GM21529 (cell line): ENCODE results near the gene PCDHGC5.

Experiments used
- ATAC-seq: cut with Tn5 transposase; IDR thresholded peaks from one replicate; pipeline ENCODE4 v1.9.1; 2021; ENCODE audit not compliant: unreplicated experiment

The PCDHGC5 gene

DNA sequence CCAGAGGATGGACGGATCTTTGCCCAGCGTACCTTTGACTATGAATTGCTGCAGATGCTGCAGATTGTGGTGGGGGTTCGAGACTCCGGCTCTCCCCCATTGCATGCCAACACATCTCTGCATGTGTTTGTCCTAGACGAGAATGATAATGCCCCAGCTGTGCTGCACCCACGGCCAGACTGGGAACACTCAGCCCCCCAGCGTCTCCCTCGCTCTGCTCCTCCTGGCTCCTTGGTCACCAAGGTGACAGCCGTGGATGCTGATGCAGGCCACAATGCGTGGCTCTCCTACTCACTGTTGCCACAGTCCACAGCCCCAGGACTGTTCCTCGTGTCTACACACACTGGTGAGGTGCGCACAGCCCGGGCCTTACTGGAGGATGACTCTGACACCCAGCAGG lies 1.9 kb downstream of the PCDHGC5 start:
- ATAC-seq = no peak

DNA sequence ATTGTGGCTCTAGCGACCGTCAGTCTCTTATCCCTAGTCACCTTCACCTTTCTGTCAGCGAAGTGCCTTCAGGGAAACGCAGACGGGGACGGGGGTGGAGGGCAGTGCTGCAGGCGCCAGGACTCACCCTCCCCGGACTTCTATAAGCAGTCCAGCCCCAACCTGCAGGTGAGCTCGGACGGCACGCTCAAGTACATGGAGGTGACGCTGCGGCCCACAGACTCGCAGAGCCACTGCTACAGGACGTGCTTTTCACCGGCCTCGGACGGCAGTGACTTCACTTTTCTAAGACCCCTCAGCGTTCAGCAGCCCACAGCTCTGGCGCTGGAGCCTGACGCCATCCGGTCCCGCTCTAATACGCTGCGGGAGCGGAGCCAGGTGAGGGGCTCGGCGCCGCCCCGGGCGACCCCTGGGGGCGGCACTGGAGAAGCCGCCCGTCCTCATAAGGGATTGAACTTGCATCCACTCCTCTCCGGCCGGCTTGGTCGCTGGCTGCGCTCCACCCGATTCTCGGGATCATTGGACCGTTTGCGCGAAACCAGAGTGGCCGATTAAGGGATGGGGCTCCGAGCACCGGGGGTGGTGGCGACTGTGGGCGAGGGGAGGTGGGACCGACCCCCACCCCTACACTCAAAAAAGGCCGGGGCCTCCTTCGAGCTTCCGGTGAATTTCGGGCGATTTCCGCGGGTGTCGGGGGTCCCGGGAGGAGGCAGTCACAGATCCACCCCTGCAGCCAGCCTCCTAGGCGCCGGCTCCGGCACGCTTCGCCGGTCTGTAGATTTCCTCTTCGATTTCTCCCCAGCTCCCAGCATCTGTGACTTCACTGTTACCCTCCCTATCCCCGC lies 2.7 kb downstream of the PCDHGC5 start:
- no peak for ATAC-seq

DNA sequence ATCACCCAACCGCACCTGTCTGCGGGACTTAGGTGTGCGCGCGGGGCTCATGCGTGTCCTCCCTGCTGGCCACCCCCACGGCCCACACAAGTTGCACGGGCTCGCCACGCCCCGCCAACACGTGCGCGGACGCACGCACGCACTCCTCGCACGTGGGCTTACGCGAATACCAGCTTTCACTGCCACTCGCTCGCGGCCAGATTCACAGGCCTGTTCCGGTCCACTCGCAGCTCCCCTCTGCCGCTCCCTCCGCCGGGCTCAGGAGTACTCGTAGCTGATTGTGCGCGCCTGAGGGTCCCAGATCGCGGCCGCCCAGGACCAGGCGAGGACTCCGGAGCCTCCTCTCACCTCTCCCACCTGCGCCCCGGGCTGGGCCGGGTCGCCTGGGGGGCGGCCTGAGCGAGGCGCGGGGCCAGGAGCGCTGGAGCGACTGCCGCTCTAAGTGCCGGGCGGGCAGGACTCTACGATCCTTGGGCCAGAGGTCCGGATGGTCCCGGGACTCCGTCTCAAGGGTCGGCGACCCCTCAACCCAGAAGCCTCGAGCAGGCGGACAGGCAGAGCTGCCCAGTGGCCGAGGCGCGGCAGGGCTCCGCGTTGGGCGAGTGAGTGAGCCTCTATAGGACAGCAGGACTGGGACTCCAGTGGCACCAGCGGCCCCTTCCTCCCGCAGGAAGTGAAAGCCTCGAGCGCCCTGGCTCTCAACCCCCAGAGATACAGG lies 3.4 kb downstream of the PCDHGC5 start:
- no peak for ATAC-seq

DNA sequence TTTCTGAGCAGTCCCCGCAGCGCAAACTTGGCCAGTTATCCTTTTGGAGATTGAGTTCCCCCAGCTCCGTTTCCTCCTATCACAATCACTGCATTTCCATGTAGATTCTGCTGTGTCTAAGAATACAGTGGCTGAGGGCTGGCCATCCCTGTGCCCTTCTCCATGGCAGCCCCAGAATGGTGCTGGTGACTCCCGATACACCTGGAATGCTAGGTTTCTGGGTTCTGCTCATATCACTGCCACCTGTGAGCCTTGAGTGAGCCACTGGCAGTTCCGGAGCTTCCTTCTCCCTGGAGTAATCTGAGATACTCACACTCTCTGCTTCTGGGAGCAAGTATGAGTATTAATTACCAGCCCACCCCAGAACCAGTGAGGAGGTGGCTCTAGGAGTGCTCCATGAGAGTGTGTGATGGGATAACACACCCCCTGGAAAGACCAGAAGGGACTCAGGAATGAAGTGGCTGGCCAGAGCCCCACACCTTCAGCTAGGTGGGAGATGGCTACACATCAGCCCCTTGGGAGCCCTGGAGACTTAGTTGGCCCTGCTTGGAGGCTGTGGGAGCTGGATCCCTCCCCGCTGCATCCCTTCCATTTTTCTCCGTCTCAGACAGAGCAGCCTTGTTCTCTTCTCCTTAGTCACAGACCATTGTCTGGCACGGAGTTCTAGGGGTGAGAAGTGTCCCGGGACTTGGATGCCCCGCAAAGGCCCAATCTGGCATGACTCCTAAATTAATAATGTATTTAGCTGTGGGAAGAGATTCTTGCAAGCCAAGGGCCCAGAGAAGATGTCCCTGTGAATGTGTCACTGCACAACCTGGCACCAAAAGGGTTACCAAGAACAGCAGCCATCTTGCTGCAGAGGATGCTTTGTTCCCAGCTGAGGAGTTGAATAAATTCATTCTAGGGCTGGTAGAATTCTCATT lies 4.9 kb downstream of the PCDHGC5 start:
- ATAC-seq = no peak

DNA sequence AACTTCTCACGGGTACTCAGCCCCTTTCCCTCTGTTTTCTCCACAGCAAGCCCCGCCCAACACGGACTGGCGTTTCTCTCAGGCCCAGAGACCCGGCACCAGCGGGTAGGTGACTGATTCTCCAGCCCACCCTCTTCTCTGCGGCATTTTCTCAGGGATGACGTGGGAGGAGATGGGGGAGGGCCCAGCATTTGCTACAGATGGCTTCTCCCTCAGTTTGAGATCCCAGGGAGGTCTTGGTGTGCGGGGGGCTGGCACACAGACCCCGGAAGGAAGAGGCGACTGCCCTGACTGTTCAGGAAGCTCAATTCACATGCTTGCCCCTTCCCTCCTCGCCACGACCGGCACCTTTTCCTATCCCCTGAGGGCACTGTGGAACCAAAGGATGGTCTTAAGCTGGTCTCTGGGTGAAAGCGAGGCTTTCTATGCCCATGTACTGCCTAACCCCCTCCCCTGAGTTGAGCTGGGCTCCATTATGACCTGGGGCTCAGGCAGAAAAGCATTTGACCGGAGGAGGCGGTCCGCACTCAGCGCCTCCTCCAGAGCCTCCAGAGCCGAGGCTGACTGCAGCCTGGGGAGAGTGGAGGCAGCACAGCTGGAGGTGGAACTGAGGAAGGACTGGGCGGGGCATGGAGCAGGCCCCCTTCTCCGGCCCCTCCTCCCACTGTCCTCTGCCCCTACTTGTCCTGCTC lies 6.0 kb downstream of the PCDHGC5 start:
- ATAC-seq = no peak

DNA sequence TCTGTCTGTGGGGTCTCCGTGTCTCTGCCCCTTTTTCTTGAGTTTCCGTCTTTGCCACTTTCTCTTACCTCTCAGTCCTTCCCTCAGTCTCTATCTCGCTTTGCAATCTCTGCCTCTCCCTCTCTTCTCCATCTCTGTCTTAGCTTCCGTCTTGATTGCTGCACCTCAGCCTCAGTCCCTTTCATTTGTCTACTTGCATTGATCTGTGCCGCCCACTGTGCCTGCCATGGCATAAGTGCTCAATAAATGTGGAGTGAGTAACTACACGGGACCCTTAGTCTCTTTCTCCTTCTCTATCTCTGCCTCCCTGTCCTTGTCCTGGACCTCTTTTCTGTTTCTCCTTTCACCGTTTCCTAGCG lies 6.6 kb downstream of the PCDHGC5 start:
- no peak for ATAC-seq

DNA sequence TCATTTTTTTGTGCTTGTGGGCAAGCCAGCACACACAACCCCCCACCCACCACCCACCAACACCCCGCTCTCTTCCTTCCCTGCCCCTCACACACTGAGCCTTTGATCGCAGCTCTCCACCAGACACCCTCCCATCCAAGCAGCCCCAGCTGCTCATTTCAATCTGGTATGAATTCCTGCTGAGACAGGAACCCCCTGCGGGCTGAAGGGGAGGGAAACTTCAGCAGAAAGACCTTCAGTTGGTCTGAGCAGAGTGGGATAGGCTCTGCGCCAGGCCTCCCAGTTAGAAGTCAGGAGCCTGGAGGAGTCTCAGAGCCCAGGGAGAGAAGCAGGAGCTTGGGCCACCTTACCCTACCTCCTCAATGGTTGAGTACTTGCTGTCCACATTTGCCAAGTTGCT lies 7.2 kb downstream of the PCDHGC5 start:
- no peak for ATAC-seq

DNA sequence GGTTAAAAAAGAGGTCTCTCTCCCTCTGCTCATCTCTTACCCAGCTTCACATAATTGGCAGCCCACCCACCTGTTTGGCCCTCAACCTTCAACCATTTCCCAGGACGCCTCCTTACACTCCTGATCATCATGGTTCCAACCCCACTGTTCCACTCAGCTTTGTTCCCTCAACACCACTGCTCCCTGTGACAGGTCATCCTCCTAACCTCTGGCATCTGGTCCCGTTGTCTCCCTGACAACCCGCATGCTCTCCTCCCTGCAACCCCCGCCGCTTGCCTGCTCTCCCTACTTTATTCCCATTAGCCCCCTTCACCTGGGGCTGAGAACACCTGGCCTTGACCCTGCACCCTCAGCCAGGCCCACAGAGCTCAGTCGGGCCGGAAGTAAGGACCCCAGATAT lies 12.9 kb downstream of the PCDHGC5 start:
- ATAC-seq = no peak

DNA sequence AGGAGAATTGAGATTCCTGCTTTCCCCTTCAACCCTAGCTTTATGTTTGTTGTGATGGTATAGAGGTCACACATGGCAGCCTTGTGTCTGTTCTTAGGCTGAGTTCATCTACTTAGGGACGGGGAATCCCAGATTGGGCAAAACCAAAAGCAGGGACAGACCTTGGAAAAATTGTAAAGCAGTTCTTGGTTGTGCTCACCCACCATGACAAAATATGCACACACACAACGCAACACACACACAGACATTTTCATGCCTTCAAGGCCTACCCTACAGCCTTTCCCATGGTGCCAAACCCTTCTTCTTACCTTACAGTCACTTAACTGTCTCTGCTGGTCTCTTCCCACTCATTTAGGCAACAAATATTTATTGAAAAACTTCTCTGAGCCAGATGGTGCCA lies 14.8 kb downstream of the PCDHGC5 start:
- ATAC-seq = no peak

DNA sequence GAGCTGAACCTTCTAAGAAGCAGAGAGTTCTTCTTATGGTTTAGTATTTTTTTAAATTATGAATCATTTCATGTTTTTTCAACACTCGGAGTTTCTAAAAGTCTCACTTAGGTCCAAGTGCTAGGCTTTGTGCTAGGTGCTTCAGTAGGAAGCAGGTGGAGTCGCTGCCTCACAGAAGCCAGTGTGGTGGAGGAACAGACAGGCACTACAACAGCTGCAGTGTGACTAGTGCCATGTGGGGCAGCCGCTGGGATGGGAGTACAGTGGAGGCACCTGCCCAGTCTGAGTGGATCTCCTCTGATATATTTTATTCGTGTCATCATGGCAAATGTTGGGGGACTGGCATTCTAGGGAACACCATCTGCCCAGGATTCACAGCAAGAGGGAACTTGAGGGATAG lies 15.3 kb downstream of the PCDHGC5 start:
- ATAC-seq = no peak

DNA sequence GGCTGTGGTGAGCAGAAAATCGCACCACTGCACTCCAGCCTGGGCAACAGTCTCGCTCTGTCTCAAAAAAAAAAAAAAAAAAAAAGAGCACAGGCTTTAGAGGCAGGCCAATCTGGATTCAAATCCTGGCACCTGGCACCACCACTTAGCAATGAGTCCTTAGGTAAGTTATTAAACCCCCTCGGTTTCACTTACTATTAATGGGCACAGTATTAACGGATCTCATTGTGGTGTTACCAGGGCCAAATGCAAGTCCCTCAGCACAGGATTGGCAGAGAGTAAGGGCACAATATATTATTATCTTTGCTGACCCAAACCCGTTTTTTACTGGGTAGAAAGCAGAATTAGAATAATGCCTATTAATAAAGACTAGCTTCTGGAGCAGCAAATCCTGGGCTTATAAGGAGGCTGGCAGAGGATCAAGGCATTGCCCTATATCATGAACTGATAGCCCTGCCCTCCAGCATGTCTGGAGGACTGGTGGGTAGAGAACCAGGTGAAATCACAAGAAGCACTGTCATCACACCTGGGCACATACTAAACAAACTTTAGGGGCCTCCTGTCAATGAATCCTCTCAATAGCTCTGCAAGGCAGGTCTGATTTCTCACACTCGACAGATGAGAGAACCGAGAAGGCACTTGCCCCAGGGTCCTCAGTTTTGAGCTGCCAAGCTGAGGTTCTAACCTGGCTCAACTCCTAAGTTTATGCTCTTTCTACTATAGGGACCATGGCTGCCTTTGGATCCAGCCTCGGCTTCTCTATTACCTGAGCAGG lies 17.7 kb downstream of the PCDHGC5 start:
- no peak for ATAC-seq

DNA sequence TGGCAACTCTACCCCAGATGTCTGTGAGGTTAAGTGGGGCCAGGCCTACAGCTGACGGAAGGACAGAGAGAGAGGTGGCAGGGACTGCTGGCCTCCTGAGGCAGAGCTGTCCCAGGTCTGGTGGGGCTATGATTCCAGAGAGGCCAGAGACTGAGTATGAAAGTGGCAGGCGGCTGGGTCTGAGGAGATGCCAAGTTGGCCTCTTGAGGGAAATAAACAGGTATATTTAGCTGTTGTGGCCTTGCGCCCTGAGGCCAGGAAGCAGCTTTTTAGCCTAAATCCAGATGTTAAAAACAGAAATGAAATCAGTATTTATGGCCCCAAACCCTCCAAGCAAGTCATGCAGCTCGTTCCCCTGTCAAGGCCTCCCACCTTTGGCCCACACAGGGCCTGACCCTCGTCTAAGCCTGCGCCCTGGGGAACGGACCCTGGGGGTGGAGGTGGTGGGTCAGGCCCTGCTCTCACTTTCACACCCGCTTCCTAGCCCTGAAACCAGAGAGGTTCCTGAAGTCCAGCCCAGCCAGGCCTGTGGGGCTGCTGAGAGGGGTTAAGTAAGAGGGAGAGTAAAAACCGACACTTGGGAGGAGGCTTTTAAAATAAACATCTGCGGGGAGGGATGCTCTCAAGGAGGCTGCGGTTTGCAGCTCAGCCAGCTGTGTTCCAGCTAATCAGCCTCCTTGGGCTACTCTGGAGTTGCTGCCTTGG lies 18.7 kb downstream of the PCDHGC5 start:
- peak; percentile 37 for ATAC-seq

DNA sequence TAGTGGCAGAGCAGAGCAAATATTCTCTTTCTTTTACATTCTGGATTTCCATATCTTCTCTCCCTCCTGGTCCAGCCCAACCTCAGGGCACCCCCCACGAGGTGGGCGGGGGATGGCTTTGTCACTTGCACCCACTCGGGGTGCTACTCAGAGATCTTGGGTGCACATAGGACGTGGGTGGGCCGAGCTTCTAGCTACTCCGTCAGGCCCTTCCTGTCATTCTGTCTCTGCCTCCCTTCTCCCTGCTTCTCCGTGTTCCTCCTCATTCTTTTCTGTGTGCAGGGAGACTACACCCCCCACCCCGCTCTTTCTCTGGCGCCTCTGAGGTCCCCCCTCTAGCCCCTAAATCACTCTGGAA lies 19.5 kb downstream of the PCDHGC5 start:
- no peak for ATAC-seq

DNA sequence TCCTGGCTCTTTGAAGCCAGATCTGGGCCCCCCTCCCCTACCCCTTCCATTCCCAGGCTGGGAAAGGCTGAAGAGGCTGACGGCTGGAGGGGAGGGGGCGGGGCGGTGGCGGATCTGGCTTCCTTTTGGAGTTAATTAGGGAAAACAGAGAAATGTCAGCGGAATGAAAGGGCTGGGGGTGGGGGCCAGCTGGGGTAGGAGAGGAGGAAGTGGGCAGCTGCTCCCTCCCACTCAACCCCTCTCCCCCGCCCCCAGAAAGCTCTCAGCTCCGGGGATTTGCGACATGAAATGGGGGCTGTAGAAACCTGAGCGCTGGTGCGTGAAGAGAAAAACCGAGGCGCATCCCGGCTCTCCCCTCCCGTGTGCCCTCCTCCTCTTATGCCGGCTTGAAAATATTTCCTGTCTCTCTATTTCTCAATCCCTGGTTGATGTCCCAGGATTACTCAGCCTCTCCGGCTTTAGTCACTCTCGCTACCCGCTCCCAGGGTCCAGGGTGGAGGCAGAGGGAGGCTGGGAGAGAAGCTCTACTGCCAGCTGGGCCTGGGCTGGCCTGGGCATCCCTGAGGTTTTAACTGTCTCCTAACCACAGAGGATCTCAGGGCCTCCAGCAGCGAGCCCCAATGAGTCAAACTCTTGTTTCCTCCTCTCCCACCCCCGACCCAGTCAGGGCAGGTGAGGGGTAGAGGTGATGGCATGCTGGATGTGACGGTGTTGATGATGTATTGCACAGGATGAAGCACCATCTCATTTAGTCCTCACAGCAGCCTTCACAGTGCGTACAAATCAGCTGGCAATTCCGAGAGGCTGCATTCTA lies 20.1 kb downstream of the PCDHGC5 start:
- no peak for ATAC-seq

DNA sequence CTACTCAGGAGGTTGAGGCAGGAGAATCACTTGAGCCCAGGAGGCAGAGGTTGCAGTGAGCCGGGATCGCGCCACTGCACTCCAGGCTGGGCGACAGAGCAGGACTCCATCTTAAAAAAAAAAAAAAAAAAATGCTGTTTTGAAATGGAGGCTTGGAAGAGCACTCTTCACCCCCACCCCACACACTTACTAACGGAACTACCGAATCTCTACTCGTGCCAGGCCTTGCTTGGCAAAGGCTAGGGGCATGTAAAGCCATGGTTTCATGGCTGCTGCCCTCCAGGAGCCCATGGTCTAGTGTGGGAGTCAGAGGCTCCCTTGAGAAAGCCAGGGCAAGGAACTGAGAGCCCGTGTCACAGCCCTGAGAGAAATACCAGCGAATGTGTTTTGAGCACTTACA lies 21.3 kb downstream of the PCDHGC5 start:
- no peak for ATAC-seq

DNA sequence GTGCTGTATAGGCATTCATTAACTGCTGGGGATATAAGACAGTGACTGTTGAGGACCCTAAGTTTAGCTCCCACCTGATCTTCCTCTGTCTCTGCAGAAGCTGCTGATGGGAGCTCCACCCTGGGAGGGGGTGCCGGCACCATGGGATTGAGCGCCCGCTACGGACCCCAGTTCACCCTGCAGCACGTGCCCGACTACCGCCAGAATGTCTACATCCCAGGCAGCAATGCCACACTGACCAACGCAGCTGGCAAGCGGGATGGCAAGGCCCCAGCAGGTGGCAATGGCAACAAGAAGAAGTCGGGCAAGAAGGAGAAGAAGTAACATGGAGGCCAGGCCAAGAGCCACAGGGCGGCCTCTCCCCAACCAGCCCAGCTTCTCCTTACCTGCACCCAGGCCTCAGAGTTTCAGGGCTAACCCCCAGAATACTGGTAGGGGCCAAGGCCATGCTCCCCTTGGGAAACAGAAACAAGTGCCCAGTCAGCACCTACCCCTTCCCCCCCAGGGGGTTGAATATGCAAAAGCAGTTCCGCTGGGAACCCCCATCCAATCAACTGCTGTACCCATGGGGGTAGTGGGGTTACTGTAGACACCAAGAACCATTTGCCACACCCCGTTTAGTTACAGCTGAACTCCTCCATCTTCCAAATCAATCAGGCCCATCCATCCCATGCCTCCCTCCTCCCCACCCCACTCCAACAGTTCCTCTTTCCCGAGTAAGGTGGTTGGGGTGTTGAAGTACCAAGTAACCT lies 22.1 kb downstream of the PCDHGC5 start:
- peak; percentile 25 for ATAC-seq

DNA sequence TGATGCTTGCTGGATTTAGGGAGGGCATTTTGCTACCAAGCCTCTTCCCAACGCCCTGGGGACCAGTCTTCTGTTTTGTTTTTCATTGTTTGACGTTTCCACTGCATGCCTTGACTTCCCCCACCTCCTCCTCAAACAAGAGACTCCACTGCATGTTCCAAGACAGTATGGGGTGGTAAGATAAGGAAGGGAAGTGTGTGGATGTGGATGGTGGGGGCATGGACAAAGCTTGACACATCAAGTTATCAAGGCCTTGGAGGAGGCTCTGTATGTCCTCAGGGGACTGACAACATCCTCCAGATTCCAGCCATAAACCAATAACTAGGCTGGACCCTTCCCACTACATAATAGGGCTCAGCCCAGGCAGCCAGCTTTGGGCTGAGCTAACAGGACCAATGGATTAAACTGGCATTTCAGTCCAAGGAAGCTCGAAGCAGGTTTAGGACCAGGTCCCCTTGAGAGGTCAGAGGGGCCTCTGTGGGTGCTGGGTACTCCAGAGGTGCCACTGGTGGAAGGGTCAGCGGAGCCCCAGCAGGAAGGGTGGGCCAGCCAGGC lies 23.0 kb downstream of the PCDHGC5 start:
- ATAC-seq = no peak

DNA sequence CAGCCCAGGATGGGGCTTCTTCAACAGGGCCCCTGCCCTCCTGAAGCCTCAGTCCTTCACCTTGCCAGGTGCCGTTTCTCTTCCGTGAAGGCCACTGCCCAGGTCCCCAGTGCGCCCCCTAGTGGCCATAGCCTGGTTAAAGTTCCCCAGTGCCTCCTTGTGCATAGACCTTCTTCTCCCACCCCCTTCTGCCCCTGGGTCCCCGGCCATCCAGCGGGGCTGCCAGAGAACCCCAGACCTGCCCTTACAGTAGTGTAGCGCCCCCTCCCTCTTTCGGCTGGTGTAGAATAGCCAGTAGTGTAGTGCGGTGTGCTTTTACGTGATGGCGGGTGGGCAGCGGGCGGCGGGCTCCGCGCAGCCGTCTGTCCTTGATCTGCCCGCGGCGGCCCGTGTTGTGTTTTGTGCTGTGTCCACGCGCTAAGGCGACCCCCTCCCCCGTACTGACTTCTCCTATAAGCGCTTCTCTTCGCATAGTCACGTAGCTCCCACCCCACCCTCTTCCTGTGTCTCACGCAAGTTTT lies 23.6 kb downstream of the PCDHGC5 start:
- no peak for ATAC-seq
